ENCODE results near the gene LENG9. TPM values are rescaled to one million over a fixed set of nuclear protein-coding genes. Genes with fewer than 3 reads are reported as not detected.

The LENG9 gene
- total and polyA plus RNA-seq, 2 of the 13 experiments (the other 11 are each of a cell fraction or from before 2014, with no cell fraction given), result 0.75 to 2.9 TPM

DNA sequence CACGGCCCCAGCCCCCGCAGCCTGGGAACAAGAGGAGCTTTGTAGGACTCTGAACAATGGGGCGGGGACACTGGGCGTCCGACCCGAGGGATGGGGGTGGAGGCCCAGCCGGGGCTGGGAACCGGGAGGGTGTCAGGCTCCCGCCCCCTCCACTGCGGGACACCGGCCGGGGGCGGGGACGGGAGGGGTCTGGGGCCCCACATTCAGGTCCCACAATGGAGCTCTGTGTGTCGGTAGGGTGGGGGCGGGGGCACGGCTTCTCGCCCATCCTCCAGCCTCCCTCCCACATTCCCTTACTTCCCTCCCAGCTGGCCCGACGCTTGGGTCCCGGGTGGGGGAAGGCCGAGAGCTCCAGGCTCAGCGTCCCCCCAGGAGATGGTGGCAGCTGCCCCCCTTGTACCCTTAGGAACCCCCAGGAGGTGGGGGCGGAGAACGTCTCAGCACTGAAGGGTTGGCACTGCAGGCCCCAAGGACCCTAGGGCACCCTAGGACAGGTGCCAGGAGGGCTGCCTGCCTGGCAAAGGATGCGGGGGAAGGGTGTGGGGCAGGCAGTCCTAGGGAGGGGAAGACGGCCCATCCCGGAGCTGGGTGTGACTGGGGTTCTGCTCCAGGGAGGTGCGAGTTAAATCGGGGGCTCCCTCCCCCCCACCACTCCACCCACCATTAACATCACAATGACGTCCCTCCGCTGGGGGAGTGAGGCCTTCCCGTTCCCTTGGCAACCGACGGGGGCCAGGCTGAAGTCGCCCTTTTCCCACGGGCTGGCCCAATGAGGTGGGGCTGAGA is 43.0 kb downstream of the LENG9 start (continued):
- TF ChIP-seq ZNF790 (CRISPR knock-in tag; IDR thresholded peaks at IDR 0.05; ENCODE audit: borderline replicate concordance), result no peak
- TF ChIP-seq JDP2 (CRISPR knock-in tag; IDR thresholded peaks at IDR 0.05; ENCODE audit: borderline replicate concordance), result no peak
- TF ChIP-seq, protein P1, sequence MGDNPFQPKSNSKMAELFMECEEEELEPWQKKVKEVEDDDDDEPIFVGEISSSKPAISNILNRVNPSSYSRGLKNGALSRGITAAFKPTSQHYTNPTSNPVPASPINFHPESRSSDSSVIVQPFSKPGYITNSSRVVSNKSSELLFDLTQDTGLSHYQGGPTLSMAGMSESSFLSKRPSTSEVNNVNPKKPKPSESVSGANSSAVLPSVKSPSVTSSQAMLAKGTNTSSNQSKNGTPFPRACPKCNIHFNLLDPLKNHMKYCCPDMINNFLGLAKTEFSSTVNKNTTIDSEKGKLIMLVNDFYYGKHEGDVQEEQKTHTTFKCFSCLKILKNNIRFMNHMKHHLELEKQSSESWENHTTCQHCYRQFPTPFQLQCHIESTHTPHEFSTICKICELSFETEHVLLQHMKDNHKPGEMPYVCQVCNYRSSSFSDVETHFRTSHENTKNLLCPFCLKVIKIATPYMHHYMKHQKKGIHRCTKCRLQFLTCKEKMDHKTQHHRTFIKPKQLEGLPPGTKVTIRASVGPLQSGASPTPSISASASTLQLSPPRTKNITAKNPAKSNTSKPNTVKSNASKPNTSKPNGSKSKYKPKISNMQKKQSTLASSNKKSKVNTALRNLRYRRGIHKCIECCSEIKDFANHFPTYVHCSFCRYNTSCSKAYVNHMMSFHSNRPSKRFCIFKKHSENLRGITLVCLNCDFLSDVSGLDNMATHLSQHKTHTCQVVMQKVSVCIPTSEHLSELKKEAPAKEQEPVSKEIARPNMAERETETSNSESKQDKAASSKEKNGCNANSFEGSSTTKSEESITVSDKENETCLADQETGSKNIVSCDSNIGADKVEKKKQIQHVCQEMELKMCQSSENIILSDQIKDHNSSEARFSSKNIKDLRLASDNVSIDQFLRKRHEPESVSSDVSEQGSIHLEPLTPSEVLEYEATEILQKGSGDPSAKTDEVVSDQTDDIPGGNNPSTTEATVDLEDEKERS (CRISPR knock-in tag; IDR thresholded peaks at IDR 0.05), result no peak
- peak; percentile 84; the same call in 1 of the 2 replicates for TF ChIP-seq ZBTB7B (CRISPR knock-in tag; IDR thresholded peaks at IDR 0.05)
- TF ChIP-seq, protein P2, sequence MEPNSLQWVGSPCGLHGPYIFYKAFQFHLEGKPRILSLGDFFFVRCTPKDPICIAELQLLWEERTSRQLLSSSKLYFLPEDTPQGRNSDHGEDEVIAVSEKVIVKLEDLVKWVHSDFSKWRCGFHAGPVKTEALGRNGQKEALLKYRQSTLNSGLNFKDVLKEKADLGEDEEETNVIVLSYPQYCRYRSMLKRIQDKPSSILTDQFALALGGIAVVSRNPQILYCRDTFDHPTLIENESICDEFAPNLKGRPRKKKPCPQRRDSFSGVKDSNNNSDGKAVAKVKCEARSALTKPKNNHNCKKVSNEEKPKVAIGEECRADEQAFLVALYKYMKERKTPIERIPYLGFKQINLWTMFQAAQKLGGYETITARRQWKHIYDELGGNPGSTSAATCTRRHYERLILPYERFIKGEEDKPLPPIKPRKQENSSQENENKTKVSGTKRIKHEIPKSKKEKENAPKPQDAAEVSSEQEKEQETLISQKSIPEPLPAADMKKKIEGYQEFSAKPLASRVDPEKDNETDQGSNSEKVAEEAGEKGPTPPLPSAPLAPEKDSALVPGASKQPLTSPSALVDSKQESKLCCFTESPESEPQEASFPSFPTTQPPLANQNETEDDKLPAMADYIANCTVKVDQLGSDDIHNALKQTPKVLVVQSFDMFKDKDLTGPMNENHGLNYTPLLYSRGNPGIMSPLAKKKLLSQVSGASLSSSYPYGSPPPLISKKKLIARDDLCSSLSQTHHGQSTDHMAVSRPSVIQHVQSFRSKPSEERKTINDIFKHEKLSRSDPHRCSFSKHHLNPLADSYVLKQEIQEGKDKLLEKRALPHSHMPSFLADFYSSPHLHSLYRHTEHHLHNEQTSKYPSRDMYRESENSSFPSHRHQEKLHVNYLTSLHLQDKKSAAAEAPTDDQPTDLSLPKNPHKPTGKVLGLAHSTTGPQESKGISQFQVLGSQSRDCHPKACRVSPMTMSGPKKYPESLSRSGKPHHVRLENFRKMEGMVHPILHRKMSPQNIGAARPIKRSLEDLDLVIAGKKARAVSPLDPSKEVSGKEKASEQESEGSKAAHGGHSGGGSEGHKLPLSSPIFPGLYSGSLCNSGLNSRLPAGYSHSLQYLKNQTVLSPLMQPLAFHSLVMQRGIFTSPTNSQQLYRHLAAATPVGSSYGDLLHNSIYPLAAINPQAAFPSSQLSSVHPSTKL (CRISPR knock-in tag; IDR thresholded peaks at IDR 0.05), result peak; percentile 22; the same call in 1 of the 2 replicates
- TF ChIP-seq, protein P3, sequence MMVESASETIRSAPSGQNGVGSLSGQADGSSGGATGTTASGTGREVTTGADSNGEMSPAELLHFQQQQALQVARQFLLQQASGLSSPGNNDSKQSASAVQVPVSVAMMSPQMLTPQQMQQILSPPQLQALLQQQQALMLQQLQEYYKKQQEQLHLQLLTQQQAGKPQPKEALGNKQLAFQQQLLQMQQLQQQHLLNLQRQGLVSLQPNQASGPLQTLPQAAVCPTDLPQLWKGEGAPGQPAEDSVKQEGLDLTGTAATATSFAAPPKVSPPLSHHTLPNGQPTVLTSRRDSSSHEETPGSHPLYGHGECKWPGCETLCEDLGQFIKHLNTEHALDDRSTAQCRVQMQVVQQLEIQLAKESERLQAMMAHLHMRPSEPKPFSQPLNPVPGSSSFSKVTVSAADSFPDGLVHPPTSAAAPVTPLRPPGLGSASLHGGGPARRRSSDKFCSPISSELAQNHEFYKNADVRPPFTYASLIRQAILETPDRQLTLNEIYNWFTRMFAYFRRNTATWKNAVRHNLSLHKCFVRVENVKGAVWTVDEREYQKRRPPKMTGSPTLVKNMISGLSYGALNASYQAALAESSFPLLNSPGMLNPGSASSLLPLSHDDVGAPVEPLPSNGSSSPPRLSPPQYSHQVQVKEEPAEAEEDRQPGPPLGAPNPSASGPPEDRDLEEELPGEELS (CRISPR knock-in tag; IDR thresholded peaks at IDR 0.05), result peak; percentile 80
- no peak for TF ChIP-seq ZNF841 (CRISPR knock-in tag; IDR thresholded peaks at IDR 0.05; ENCODE audit: borderline replicate concordance)
- no peak for TF ChIP-seq RORA (CRISPR knock-in tag; IDR thresholded peaks at IDR 0.05)
- TF ChIP-seq HHEX (CRISPR knock-in tag; IDR thresholded peaks at IDR 0.05), result no peak
- no peak for TF ChIP-seq FOXM1 (CRISPR knock-in tag; IDR thresholded peaks at IDR 0.05)
- TF ChIP-seq, protein P4, sequence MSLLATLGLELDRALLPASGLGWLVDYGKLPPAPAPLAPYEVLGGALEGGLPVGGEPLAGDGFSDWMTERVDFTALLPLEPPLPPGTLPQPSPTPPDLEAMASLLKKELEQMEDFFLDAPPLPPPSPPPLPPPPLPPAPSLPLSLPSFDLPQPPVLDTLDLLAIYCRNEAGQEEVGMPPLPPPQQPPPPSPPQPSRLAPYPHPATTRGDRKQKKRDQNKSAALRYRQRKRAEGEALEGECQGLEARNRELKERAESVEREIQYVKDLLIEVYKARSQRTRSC (CRISPR knock-in tag; IDR thresholded peaks at IDR 0.05; ENCODE audit: low read depth), result no peak; the same call in 1 of the 2 replicates
- TF ChIP-seq CBX5 (CRISPR knock-in tag; IDR thresholded peaks at IDR 0.05; ENCODE audit: borderline replicate concordance), result 0 out of 2 replicates have a peak, but pooled peaks have one; percentile 65
- no peak for TF ChIP-seq ZNF598 (CRISPR knock-in tag; IDR thresholded peaks at IDR 0.05; ENCODE audit: borderline replicate concordance)
- TF ChIP-seq RELA (CRISPR knock-in tag; IDR thresholded peaks at IDR 0.05), result no peak
- TF ChIP-seq, protein P5, sequence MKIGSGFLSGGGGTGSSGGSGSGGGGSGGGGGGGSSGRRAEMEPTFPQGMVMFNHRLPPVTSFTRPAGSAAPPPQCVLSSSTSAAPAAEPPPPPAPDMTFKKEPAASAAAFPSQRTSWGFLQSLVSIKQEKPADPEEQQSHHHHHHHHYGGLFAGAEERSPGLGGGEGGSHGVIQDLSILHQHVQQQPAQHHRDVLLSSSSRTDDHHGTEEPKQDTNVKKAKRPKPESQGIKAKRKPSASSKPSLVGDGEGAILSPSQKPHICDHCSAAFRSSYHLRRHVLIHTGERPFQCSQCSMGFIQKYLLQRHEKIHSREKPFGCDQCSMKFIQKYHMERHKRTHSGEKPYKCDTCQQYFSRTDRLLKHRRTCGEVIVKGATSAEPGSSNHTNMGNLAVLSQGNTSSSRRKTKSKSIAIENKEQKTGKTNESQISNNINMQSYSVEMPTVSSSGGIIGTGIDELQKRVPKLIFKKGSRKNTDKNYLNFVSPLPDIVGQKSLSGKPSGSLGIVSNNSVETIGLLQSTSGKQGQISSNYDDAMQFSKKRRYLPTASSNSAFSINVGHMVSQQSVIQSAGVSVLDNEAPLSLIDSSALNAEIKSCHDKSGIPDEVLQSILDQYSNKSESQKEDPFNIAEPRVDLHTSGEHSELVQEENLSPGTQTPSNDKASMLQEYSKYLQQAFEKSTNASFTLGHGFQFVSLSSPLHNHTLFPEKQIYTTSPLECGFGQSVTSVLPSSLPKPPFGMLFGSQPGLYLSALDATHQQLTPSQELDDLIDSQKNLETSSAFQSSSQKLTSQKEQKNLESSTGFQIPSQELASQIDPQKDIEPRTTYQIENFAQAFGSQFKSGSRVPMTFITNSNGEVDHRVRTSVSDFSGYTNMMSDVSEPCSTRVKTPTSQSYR (CRISPR knock-in tag; IDR thresholded peaks at IDR 0.05; ENCODE audit: borderline replicate concordance), result peak; percentile 89; the same call in 1 of the 2 replicates
- TF ChIP-seq PHF8 (CRISPR knock-in tag; IDR thresholded peaks at IDR 0.05), result no peak

Measured in HepG2 (cell line).